HCT116 (cell line): ENCODE results near the gene FAM184A.

Experiments
- CEBPB ChIP-seq: IDR thresholded peaks from 2 replicates; pipeline ENCODE4 v1.6.1; 2012; ENCODE audit warnings: low read depth
- CTCF ChIP-seq, 3 experiments: fragments of 200-600 bp in 1 of 3; sonication (generic) in 1 of 3; IDR thresholded peaks in 2 of 3; conservative IDR thresholded peaks in 1 of 3; 2 replicates each; pipeline ENCODE4 v1.5.1; 2012 to 2017; ENCODE audit warnings: low read depth in 2 of 3, low read length in 2 of 3, antibody characterized with exemption in 1 of 3, borderline replicate concordance in 1 of 3, control low read depth in 1 of 3, mild to moderate bottlenecking in 1 of 3, mixed read lengths in 1 of 3, mixed run types in 1 of 3, moderate library complexity in 1 of 3; ENCODE audit not compliant: insufficient read depth in 1 of 3
- EZH2 ChIP-seq: fragments of 200-600 bp; sonication (generic); IDR thresholded peaks from 2 replicates; pipeline ENCODE4 v1.6.1; 2017; ENCODE audit warnings: antibody characterized with exemption, mixed run types
- EZH2phosphoT487 ChIP-seq: fragments of 200-600 bp; IDR thresholded peaks from 2 replicates; pipeline ENCODE4 v1.6.1; 2018; ENCODE audit warnings: antibody characterized with exemption, borderline replicate concordance
- JUND ChIP-seq: IDR thresholded peaks from 2 replicates; pipeline ENCODE4 v1.6.1; 2012
- POLR2A ChIP-seq: IDR thresholded peaks from 2 replicates; pipeline ENCODE4 v1.7.0; 2011; ENCODE audit warnings: borderline replicate concordance; ENCODE audit not compliant: insufficient read depth, insufficient read length; ENCODE audit errors: extremely low read depth
- SRF ChIP-seq: IDR thresholded peaks from 2 replicates; pipeline ENCODE4 v1.6.1; 2012; ENCODE audit warnings: low read depth

- TF ChIP-seq EZH2 (no peak), EZH2phosphoT487 (no peak), JUND (no peak), CTCF (IDR thresholded peaks at IDR 0.05 in 2 of 3, conservative IDR thresholded peaks at IDR 0.05 in 1 of 3; ENCODE audit: borderline replicate concordance in 1 of 3, insufficient read depth in 1 of 3, low read depth in 2 of 3, low read length in 2 of 3) (no peak), POLR2A (no peak), SRF (no peak), CEBPB (no peak)
Observed at GRCh38 chr6:119126826-119127225, 48.4 kb upstream of the FAM184A start.
